NCI-H128 (cell line): ENCODE results near the gene CAGE1.
"Not testable (repeated sequence)": the region's sequence is repeated elsewhere in the genome, so short reads cannot be mapped to it uniquely, and the experiment has no call there.

Experiments
- DNase-seq: peaks from one replicate; lab custom pipeline; 2025; ENCODE audit not compliant: unreplicated experiment; lab: John Stamatoyannopoulos, UW

Gene CAGE1

DNA sequence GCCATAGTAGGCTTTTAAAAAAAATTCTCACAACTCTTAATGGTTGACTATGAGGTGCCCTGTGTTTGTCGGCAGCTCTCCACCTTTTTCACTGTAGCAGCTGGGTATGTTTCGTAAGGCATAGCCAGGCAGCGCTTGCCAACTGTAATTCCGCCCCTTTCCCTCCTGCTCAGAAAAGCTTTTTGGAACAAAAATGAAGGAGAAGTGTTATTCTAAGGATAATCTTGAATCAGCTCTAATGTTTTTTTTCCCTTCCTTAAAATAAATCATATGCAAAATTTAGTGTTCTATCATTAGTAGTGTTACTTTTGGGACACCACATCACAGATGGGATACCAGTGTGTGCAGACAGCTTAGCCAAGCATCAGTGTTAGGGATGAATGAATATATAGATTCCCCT is 21.3 kb upstream of the CAGE1 start:
- no peak for DNase-seq

DNA sequence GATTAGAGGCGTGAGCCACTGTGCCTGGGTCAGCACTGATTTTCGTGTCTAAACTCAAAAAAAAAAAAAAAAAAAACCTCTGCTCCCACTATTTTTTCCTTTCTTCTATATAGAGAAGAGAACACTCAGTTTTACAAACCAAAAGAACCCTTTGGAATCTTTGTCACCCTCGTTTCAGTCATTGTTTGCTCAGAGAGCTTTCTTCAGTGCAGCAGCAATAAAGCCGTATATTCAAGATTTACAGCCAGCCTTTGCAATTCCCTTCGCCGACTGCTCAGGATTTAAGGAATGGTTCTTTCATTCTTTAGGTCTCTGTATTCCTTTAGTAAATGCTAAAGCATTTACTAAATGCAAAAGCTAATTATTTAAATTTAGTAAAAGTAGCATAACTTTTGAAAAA is 20.2 kb upstream of the CAGE1 start:
- DNase-seq = no peak

DNA sequence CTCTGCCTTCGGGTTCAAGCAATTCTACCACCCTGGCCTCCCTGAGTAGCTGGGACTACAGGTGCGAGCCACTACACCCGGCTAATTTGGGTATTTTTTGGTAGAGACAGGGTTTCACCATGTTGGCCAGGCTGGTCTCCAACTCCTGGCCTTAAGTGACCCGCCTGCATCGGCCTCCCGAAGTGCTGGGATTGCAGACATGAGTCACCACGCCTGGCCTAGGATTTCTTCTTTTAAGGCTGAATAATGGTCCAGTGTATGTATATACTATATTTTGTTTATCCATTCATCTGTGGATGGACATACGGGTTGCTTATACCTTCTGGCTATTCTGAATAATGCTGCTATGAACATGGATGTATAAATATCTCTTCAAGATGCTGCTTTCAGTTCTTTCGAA is 17.2 kb upstream of the CAGE1 start:
- no peak for DNase-seq

DNA sequence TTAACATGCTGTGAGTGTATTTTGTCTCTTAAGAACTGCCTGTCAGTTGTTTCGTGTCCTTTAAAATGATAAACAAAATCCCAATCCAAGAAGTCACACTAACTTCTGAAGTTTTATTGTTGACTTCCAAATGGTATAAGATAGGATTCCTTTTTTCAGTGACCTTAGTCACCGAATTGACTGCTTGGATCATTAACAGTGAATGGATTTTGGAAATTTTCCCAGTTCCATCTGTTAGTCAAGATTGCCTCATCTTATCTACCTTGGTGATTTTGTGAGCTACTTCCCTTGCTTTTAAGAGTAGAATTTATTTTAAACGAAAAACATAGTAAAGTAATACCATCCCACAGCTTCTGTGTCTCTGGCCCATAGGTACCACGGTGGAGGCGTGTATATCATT is 15.0 kb upstream of the CAGE1 start:
- no peak for DNase-seq

DNA sequence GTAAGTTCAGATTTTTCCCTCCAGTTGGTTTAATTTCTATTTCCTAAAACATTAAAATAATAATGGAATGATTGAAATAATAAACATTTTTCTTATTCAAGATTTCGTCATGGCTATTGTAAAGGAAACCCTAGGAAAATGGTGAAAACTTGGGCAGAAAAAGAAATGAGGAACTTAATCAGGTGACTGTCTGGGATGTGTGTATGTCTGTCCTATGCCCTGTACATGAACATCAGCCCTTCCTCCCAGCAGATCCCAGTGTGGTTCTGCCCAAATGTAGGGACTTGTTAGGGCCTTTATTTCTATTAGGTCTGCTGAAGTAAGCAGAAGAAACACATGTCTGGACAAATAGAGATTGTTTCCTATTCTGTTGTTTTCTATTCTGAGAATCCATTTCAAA is 13.2 kb upstream of the CAGE1 start:
- no peak for DNase-seq

DNA sequence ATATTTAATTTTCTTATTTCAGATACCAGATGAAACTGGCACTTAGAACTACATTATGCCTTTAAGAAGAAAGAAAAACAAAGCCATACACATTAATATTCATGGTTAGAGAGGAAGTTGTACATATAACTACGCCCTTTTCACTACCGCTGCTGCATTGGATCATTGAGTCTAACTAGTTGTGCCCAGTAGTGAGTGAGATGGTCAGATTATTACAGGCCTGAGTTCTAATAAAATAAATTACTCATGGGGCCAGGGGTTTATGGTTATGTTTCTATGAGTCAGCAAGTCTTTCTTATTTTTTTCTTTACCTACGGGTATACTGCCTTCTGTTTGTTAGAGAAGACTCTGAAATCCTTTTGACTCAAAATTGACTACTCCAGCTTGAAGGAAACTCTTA is 11.5 kb upstream of the CAGE1 start:
- no peak for DNase-seq

DNA sequence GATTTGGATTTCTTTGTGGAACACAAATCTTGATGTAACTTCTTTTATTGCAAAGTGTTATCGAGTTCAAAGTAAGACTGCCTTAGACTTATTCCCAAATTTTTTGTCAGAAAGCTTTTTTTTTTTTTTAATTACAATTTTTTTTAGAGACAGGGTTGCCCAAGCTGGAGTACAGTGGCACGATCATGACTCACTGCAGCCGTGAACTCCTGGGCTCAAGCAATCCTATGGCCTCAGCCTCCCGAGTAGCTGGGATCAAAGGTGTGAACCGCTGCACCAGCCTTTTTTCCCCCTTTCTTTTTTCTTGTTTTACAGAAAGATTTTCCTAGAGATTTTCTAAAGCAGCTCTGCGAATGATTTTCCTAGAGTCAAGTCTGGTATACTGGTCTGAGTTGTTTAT is 2.9 kb upstream of the CAGE1 start:
- no peak for DNase-seq

DNA sequence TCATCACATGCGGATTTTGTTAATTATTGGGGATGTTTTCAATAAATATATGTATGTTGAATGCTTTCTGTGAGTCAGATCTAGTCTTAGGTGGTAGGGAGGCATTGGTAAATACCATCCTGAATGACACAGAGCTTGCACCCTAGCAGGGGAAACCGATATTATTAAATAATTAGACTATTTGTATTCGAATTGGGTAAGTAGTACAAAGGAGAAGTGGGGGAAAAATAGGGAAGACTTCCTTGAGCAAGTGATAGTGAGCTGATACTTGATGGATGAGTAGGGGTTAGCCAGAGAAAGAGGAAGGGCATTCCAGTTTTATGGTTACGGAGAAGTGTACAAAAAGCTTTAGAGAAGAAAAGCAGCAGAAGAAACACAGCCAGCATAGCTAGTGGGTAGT is 1.6 kb upstream of the CAGE1 start:
- no peak for DNase-seq

DNA sequence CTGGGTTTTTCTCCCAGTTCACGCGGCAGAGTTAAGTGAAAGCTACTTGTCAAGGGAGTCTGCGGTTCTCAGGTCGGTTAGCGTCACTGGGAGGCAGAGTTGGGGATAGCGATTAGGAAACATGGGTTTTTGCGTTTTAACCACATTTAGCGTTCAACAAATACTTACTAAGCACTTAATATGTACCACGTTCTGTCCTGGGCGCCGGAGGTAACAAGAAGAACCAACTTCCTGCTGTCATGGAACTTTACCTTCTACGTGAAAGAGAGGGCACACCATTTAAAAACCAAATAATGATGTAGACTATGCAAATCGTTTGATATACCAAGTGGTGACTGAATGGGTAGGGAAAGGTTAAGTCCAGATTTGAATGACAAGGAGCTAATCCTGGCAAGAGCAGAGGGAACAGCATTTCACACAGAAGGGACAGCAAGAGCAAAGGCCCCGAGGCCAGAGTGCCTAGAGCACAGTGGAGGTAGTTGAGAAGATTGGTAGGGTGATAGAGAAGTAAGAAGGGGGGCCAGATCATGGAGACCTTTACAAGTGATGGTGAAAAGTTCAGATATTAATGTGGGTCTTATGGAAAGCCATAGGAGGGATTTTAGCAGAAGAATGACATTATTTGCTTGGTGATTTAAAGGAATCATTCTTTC is 810 bp upstream of the CAGE1 start:
- no peak for DNase-seq

DNA sequence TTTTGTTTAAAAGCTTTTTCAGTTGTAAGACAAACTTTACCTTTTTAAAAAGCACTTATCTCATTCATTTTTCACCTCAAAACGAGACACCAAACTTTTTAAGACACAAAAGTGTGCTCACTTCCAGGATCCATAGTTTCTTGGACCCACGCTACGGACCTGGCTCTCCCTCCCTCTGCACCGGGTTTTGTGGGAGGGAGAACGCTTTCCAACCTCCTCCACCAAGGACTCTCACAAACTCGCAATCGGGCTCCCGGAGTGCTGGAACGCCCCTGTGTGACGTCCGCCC is 436 bp downstream of the CAGE1 start:
- peak; percentile 32 for DNase-seq

DNA sequence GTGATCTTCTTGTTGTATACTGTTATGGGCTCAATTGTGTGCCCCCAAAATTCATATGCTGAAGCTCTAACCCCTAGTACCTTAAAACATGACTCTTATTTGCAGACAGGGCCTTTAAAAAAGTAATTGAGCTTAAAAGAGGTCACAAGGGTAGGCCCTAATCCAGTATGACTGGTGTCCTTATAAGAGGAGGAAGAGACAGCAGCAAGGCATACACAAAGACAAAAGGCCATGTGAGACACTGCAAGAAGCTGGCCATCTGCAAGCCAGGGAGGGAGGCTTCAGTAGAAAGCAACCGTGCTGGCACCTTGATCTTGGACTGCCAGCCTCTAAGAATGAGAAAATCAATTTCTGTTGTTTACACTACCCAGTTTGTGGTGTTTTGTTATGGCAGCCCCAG is 8.4 kb downstream of the CAGE1 start:
- no peak for DNase-seq

DNA sequence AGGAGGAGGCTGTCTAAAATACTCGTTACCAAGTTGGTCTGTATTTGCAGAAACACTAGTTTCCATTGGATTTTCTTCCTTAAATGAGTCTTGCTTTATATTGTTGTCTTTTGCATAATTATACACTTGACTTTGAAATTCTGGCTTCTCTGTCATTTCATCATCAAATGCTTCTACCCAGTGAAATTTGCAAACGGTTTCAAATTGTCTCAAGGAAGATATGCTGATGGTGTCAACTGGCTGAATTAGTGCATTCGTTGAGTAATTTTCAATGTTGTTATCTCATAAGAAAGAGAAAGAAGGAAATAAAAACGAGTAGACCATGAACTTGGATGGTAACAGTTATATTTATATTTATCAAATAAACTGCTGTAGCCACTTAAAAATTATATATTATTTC is 10.8 kb downstream of the CAGE1 start:
- no peak for DNase-seq

DNA sequence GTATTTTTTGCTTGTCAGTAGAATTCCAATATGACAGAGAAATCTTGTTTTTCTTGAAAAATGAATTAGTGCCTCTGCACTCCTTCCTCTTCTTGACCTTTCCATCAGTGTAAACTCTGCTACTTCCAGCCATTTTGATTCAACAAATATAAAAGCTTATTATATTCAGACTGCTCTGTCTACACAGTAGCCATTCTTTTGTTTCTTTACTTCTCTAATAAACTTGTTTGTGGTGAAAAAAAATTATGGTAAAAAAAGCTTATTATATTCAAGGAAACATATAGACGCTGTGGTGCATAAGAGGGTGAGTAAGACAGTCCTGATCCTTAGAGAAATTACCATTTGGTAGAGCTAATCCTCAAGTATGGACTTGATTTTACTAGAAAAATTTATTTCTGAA is 11.6 kb downstream of the CAGE1 start:
- DNase-seq = no peak

DNA sequence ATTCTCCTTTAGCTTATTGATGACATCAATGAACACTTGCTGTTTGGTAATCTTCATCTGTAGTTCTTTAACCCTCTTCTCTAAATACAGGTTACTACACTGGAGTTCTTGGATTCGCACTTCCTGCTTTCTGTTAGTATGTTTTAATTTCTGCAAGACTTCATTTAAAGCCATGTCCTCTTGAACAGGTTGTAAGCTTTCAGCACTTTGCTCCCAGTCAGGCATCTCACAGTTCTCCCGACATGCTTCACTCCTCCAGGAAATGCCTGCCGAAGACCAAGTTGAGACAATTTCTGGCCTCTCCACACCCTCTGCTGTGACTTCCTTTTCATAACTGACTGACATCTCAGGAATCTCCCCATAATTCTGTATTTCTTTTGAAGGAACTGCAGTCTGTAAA is 15.8 kb downstream of the CAGE1 start:
- no peak for DNase-seq

DNA sequence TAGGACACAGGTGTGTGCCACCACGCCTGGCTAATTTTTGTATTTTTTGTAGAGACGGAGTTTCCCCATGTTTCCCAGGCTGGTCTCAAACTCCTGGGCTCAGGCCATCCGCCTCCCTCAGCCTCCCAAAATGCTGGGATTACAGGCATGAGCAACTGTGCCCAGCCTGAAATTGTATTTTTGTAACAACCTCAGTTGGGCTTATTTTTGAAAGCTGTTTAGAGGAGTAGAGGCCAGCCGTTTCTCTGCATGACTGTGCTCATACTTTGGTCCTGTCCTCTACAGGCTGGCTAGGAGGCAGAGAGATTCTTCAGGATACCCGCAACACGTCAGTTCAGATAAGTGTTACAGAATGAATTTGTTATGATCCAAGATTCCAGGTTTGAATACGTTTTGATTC is 22.1 kb downstream of the CAGE1 start:
- DNase-seq = no peak

DNA sequence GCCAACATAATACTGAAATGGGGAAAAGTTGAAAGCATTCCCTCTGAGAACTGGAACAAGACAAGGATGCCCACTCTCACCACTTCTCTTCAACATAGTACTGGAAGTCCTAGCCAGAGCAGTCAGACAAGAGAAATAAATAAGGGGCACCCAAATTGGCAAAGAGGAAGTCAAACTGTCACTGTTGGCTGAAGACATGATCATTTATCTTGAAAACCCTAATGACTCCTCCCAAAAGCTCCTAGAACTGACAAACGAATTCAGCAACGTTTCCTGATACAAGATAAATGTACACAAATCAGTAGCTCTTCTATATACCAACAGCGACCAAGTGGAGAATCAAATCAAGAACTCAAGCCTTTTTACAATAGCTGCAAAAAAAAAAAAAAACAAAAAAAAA is 37.6 kb downstream of the CAGE1 start:
- DNase-seq = not testable (repeated sequence)

DNA sequence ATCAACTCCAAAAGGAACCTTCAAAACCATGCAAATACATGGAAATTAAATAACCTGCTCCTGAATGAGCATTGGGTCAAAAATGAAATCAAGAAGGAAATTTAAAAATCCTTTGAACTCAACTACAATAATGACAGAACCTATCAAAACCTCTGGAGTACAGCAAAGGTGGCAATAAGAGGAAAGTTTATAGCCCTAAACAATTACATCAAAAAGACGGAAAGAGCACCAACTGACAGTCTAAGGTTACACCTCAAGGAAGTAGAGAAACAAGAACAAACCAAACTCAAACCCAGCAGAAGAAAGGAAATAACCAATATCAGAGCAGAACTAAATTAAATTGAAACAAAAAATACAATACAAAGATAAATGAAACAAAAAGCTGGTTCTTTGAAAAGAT is 39.0 kb downstream of the CAGE1 start:
- DNase-seq = not testable (repeated sequence)

DNA sequence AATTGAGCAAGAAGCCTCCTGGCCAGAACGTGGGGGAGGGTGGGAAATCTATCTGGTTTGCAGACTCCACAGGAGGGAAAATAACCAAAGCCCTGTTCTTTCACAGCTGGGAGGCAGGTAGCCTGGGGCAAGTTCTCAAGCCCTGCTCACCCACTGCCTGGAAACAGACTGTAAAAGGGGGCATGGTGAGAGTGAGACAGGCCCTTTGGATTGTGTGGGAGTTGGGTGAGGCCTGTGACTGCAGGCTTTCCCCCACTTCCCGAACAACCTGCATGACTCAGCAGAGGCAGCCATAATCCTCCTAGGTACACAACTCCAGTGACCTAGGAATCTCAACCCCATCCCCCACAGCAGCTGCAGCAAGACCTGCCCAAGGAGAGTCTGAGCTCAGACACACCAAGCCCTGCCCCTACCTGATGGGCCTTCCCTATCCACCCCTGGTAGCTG is 42.0 kb downstream of the CAGE1 start:
- not testable (repeated sequence) for DNase-seq

DNA sequence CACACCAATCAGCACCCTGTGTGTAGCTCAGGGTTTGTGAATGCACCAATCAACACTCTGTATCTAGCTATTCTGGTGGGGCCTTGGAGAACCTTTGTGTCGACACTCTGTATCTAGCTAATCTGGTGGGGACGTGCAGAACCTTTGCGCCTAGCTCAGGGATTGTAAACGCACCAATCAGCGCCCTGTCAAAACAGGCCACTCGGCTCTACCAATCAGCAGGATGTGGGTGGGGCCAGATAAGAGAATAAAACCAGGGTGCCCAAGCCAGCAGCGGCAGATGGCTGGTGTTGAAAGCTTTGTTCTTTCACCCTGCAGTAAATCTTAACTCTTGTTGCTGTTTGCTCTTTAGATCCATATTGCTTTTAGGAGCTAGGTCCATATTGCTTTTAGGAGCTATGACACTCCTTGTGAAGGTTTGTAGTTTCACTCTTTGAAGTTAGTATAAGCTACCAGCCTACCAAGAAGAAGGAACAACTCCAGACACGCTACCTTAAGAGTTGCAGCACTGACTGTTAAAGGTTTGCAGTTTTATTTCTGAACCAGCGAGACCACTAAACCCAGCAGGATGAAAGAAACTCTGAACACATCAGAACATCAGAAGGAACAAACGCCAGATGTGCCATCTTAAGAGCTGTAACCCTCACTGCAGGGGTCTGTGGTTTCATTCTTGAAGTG is 44.6 kb downstream of the CAGE1 start:
- not testable (repeated sequence) for DNase-seq

DNA sequence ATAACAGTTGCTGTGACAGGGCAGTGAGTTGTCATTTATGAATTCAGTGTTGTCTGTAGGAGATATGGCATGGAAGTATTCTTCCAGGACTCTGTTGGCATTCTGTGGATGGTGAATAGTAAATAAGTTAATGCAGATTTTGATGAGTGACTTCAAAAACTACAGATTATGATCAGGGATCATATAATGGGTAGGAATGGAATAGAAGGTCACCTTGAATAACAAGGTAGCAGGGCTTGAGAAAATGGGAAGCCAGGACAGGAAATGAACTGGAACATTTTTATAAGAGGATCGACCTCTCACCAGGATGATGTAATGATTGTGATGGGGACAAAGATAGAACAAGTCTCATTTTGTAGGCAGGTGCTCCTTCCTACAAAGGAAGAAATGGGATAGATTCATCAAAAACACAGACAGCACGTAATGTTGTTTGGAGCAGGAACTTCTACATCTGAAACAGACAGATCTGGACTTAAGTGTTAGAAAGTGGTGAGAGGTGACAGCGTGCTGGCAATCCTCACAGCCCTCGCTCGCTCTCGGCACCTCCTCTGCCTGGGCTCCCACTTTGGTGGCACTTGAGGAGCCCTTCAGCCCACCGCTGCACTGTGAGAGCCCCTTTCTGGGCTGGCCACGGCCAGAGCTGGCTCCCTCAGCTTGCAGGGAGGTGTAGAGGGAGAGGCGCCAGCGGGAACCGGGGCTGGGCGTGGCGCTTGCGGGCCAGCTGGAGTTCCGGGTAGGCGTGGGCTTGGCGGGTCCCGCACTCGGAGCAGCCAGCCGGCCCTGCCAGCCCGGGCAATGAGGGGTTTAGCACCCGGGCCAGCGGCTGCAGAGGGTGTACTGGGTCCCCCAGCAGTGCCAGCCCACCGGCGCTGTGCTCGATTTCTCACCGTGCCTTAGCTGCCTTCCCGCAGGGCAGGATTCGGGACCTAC is 45.7 kb downstream of the CAGE1 start:
- DNase-seq = no peak

DNA sequence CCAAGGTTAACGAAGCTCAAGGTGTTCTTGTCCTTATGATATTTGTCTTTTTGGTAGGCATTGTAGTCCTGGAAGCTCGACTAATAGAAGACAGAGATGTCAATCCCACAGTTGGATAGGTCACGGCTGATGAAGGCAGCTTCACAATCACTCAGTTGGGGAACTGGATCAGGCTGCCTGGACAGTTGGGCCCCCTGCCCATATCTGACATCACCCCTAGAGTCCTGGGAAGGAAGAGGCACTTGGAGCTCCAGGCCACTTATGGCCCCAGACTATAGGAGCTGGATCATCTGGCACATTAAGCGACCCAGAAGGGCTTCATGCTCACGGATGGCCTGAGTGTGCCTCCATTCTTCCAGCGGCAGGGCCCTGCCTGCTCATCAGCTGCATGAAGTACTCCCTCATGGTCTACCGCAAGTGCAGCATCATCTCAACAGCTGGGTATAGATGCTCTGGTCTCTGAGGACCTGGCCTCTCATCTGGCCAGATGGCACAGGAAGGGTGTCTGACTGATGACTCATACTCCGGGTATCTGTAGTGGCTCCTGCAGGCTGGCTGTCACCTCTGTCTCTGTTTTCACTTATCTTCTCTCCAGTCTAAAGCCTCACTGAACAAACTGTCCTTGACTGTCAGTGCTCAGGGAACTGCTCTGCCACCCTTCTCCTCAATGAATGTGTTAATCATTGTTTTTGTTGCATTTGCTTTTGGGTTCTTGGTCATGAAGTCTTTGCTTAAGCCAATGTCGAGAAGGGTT is 47.4 kb downstream of the CAGE1 start:
- DNase-seq = no peak
